Effector CD4-positive, alpha-beta T cell (primary cell): ENCODE results near the gene RGS3.
"Not testable (repeated sequence)": the region's sequence is repeated elsewhere in the genome, so short reads cannot be mapped to it uniquely, and the experiment has no call there.

Experiments
- DNase-seq: peaks from one replicate; pipeline ENCODE4 v3.0.0-alpha.2; 2020

The RGS3 gene

DNA sequence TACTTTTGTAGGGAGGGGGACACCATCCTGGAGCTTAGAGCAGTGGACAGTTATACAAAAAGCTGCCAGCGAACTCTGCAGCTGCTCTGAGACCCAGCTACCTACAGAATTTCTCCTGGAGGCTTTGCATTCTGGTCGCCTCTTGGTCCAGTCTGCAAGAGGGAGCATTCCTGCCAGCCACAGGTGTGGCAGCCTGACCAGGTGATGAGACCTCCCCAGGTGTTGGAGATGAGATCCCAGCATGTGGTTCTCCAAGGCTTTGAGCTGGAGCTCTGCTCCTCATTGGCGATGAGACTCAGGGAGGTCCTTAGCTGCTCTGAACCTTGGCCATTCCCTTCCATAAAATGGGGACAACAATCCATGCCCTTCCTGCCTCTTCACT is 69.3 kb downstream of the RGS3 start:
- no peak for DNase-seq

DNA sequence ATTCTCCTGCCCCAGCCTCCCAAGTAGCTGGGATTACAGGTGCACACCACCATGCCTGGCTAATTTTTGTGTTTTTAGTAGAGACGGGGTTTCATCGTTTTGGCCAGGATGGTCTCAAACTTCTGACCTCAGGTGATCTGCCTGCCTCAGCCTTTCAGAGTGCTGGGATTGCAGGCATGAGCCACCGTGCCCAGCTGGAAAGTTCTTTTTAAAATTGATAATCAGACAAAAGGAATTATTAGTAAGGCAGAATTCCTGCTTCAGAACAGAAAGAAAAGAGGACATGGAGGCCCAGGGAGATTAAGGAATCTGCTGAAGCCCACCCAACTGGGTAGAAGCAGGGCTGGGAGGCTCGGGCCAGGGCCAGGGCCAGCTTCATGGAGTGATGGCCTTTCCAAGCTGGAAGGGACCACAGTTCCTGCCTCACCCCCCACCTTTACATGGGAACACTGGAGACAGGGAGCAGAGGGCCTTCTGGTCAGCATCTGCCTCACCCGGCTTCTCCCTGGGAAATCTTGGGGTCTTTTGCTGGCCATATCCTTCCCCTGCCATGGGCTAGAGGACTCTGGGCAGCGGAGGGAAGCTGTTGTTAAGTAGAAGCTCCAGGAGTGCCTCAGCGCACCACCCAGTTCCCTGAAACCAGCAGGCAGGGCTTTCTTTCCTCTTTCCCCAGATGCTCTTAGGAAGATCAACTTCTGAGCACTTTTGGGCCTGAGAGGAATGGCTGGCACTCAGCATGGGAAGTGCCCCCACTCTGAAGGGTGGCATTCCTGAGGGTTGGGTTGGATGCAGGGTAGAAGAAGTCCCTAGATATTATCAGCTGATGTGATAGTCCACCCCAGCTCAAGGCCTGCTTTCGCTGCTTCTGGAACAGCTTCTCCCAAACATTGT is 70.1 kb downstream of the RGS3 start:
- DNase-seq: no peak

GRCh38 chr9:113535756-113536155 is 72.2 kb downstream of the RGS3 start:
- DNase-seq: no peak

DNA sequence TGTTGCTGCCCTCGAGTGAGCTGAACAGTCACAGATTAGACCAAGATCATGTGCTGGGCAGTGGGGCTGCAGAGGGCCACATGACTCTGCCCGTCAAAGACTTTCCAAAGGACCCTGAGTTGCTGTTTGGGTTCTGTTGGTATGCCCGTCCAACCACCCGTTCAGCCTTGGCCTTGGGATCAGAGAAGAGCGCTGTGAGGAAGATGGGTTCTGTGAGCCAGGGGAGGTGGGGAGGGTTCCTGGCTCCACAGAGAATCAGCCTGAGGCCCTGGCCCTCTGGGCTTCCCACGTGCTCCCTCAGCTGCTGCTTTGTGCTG is 72.6 kb downstream of the RGS3 start:
- no peak for DNase-seq

- no peak for DNase-seq
Measured at GRCh38 chr9:113536483-113537228, 73.1 kb downstream of the RGS3 start.

DNA sequence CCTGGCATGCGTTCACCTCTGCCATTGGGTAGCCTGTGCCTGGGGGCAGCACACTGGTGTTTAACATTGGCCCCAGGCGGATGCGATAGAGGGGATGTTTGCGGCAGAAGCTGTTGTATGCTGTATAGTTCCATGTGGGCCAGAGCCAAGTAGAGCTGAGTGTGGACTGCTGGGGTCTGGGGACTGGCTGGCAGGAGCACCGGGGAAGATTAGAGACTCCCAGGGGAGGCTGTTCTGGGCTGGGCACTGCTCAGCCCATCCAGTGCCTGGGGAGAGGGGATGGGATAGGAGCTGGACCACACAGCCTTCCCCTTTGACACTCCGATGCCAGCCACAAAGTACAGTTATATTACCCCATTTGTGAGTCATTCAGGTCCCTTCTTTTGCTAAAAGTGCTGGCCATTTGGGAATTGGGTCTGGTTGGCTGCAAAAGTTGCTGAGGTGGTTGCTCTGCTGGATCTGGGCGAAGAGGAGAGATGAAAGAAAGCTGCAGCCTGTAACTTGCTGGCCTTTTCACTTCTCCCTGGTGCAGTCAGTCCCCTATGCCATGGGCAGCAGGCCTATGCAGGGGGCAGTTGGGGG is 73.8 kb downstream of the RGS3 start:
- no peak for DNase-seq

DNA sequence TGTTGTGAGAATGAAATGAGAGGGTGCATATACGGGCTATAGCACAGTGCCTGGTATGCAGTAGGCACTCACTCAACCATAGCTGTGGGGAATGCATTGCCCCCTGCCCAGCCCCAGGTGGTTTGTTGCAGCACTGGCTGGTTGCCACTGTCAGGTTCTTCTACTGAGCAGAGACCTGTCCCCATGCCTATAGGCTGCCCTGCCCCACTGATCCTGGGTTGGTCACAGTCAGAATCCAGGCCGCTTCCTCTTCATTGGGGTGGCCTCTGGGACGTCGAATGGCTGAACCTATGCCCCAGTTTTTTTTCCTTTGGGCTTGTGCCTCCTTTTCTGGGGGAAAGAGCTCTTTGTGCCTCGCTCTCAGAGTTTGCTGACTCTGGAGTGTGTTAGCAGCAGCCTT is 74.6 kb downstream of the RGS3 start:
- DNase-seq: no peak

DNA sequence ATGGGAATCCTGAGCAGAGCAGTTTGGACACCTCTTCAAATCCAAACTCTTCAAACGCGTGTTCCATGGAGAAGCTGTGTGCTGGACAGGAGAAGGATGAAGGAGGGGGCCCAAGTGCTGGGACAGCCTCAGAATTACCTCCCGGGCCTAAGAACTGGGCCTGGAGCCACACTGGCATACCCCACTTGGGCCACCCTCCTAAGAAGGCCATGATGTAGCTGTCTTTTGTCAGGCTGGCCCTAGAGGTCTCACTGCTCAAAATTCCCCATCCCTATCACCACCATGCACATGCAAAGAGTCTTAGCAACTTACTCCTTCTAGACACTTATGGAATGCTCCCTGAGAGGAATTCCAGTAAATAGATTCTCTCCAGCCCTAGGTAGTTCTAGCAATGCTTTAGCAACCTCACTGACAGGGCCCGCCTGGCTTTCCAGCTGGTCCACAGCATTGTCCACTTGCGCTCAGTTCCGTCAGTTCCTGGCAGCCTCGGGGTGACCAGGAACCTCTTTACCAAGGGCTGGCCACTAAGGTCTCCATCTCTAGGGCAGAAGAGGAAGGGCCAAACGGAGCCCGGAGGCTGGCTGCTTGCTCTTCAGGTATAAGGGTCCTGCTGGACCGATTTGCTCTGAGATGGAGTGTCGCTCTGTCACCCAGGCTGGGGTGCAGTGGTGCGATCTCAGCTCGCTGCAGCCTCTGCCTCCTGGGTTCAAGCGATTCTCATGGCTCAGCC is 75.3 kb downstream of the RGS3 start:
- DNase-seq: no peak

DNA sequence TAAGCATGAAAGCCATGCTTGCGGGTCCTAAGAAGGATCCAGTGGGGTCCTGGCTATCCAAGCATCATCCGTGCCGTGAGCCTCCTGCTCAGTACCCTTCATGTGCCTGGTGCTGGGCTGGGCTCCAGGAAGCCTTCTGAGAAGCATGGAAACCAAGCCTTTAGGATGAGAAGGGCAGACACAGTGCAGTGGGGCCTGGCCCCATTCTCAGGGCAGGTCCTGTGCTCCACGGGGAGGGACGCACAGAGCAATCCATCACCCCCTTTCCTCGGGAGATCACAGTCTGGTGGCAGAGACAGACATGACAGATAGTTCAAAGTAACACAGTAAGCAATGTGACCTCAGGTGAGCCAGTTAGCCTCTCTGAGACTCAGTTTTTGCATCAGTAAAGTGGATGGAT is 76.9 kb downstream of the RGS3 start:
- DNase-seq: no peak

DNA sequence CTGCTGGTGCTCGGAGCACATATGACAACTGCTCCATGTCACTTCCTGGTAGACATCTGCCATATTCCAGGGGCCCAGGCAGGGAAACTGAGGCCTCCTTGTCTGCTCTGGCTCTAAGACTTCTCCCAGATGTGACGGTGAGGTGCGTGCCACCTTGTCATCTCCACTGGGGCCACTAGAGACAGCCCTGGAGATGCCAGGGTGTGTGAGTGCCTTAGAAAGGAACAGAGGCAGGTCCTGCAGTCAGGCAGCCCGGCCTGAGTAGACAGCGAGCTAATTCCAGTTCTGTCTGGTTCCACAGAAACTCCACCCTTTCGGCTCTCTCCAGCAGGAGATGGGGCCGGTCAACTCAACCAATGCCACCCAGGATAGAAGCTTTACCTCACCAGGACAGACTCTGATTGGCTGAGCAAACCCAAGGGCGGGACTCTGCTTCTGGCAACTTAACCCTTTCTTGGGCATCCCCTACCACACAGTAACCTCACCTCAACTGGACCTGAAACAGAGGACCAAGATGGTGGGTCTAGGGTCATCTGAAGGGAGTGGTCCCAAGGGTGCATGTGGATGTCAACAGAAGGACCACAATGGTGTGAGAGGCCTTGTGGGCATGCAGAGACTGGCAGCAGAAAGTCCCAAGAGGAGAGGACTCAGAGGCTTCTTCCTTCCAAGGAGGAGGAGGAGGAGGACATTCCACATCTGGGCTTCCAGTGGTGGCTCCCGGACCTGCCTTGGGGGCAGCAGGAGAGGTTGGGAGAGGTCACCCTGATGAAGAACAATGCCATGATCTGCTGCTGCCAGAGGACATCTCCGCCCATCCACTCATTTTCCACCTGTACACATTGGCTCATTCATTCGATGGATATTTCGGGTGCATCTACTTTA is 77.7 kb downstream of the RGS3 start:
- DNase-seq: no peak

DNA sequence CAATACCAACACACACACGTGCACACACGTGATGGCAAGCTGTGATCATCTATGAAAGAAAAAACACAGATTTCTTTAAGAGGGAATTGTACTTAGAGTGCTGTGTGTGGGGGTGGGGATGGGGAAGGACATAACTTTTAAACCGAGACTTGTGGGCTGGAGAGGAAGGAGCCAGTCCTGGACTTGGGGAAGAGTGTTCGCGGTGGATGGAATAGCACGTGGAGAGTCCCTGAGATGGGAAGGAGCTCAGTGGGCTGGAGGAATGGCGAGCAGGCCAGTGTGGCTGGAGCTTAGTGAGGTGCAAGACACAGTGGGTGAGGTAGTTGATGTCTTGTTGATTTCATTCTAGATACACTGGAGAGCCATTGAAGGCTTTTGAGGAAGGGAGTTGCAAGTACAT is 78.5 kb downstream of the RGS3 start:
- DNase-seq: no peak

DNA sequence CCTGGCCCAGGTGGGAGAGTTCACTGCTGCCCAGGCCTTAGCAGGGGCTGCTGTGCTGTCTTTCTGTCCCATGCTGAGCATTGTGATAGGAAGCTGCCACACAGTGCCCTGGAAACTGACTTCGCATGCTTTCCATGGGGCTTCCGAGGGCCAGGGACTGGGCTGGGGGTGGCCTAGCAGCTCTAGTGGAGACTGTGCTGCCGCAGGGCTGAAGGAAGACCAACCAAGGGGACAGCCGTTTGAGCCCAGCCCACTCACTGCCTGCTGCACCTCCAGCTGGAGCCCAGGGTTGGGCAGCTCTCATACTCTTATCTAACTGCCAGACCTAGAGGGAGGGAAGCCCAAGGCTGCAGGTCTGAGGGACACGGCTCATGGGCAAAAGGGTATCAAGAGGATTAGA is 79.2 kb downstream of the RGS3 start:
- no peak for DNase-seq

DNA sequence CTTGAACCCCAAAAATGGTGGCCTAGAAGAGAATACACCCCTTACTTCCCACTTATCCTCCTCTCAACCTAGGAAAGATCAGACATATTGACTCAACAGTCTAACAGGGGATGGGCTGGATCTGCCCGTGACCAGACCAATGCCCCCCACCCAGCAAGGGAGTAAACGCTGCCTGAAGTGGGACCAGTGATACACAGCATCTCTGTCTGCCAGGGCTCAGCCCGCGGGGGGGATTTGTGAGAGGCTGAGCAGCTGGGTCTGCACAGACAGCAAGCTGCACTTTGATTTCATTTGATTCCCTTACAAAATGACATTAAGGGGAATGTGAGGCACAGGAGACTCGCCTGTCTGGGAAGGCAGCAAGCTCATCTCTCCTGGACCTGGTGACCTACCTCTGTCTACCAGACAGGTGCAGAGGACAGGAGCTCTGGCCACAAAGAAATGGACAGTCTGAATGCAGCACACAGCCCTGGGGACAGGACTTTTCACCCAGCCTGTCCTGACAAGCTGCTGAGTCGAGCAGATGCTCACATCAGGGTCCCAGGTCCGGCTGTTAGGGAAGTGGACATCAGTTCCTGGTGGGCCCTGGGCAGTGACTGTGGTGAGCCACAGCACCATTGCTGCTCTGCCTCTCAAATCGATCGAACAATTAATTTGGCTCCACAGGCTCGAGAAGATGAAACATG is 79.9 kb downstream of the RGS3 start:
- DNase-seq: no peak

DNA sequence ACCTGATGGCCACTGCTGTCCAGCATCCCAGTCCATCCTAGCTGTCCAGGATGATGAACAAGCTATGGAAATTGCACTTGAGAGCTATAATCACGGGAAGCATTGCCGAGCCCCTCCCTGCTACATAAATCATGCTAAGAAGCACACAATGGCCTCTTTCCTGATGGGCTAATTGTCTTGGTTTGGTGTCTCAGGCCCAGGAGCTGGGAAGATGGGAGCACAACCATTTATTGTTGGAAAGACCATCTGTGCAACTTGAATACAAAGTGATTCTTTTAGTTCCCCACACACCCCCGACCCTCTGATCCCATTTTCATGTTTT is 80.4 kb downstream of the RGS3 start:
- DNase-seq: no peak

- no peak for DNase-seq
Measured at GRCh38 chr9:113545068-113545467, 81.5 kb downstream of the RGS3 start.

DNA sequence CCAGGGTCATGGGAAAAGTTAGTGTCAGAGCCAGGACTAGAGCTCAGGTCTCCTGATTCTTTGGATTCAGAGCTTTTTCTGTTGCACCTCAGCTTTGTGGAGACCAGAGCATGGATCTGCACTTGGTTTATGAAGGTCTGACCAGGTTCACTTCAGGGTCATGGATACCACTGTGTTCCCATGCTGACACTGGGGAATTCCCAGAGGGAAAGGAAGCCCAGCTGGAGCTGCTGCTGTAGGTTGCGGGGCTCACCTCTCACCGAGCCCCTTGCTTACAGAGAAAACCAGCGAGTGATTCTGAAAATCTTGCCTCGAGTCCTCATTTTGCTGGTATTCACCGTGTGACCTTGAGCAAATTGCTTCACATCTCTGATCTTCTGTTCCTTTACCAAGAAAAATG is 83.0 kb downstream of the RGS3 start:
- DNase-seq: no peak

DNA sequence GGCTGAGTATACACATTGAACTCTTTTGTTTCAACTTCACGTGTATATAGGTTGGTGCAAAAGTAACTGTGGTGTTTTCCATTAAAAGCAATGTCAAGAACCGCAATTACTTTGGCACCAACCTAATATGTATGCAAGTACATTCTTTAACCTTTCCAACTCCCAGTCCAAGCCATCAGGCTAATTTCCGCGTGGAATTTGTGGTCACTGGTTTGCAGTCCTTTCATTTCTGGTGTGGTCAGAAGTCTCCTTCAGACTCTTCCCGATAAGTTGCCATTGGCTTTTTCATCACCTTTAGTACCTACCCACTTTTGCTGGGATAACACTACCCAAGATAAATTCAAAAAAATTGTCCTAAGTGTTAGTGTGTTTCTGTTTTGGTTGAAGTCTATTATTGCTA is 84.0 kb downstream of the RGS3 start:
- DNase-seq: no peak

DNA sequence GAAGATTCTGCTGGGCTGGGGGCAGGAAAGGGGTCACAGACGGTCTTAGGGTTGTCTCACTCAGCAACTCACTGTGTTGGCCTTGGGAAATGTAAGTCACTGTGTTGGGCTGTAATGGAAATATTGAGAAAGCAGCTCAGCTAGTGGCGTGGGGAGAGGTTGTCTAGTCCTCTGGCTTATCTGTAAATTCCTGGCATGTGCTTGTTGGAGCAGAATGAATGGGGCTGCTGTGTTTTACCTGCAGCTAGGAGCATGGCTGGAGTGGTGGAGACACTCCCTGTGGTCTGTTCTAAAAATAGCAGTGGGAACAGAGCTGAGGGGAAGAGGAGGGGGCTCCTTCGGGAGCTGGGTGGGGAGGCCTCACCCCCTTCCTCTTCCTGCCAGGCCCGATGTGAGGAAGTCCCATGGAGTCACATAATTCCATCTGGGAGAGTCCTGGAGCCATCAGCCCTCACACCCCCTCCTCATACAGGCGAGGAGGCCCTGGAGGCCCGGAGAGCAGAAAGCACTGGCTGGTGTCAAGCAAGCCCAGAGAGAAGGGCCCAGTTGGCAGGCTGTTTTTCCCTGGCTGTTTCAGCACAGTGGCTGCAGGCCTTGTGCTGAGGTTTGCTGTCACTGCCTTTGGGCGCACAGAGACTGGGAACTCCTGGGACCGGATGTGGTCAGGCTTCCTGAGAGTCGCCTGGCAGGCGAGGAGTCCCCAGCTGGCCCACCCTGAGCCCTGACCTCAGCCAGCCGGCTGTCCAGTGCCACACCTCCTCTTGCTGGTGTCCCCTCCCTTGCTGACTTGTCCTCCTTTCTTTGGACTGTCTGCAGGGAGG is 84.9 kb downstream of the RGS3 start:
- no peak for DNase-seq

DNA sequence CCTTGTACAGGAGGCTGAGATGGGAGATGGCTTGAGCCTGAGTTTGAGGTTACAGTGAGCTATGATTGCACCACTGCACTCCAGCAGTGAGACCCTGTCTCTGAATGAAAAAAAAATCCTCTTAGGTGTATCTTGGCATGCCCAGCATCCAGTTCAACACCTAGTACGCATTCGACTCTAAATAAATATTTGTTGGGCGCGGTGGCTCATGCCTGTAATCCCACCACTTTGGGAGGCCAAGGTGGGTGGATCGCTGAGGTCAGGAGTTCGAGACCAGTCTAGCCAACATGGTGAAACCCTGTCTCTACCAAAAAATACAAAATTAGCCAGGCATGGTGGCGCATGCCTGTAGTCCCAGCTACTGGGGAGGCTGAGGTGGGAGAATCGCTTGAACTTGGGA is 86.4 kb downstream of the RGS3 start:
- not testable (repeated sequence) for DNase-seq

GRCh38 chr9:113556877-113557593 is 93.5 kb downstream of the RGS3 start:
- DNase-seq: no peak
